GM23338 (cell line): ENCODE results near the gene C1QA. TPM values are rescaled to one million over a fixed set of nuclear protein-coding genes. Genes with fewer than 3 reads are reported as not detected.
"Not testable (repeated sequence)": the region's sequence is repeated elsewhere in the genome, so short reads cannot be mapped to it uniquely, and the experiment has no call there.

ENCODE experiments used
- ATAC-seq: fragments of 200-7000 bp; cut with Tn5 transposase; 3 replicates; pipeline ENCODE4 v1.9.1; 2020
- DNase-seq: peaks from one replicate; pipeline ENCODE4 v3.0.0-alpha.2; 2015; ENCODE audit warnings: low spot score
- H2AFZ ChIP-seq: fragments of 200-600 bp; sonication (generic); 2 replicates; pipeline ENCODE4 v1.8.0; 2016; ENCODE audit warnings: antibody characterized with exemption, mild to moderate bottlenecking, moderate library complexity
- H3F3A ChIP-seq: fragments of 200-600 bp; sonication (generic); replicated peaks from 2 replicates; pipeline ENCODE4 v1.8.0; 2017; ENCODE audit warnings: antibody characterized with exemption, mixed run types, low read depth
- H3K27ac ChIP-seq: fragments of 200-600 bp; sonication (generic); 2 replicates; pipeline ENCODE4 v1.6.1; 2016; ENCODE audit warnings: low read depth
- H3K27me3 ChIP-seq: fragments of 200-600 bp; sonication (generic); 2 replicates; pipeline ENCODE4 v1.8.0; 2016; ENCODE audit warnings: mild to moderate bottlenecking, mixed run types, moderate library complexity; ENCODE audit not compliant: insufficient read depth
- H3K36me3 ChIP-seq: fragments of 200-600 bp; sonication (generic); 2 replicates; pipeline ENCODE4 v1.8.0; 2016; ENCODE audit warnings: mild to moderate bottlenecking; ENCODE audit not compliant: insufficient read depth
- H3K4me1 ChIP-seq: fragments of 200-600 bp; sonication (generic); 2 replicates; pipeline ENCODE4 v1.8.0; 2016; ENCODE audit warnings: mild to moderate bottlenecking, moderate library complexity; ENCODE audit not compliant: insufficient read depth
- H3K4me2 ChIP-seq: fragments of 200-600 bp; sonication (generic); 2 replicates; pipeline ENCODE4 v1.7.1; 2017; ENCODE audit warnings: mixed run types
- H3K4me3 ChIP-seq: fragments of 200-600 bp; sonication (generic); 2 replicates; pipeline ENCODE4 v1.6.1; 2016; ENCODE audit warnings: mixed run types
- H3K79me2 ChIP-seq: fragments of 200-600 bp; sonication (generic); replicated peaks from 2 replicates; pipeline ENCODE4 v1.8.0; 2017; ENCODE audit warnings: mild to moderate bottlenecking; ENCODE audit not compliant: insufficient read depth
- H3K9me2 ChIP-seq: fragments of 200-600 bp; sonication (generic); 2 replicates; pipeline ENCODE4 v1.8.0; 2017; ENCODE audit not compliant: insufficient read depth
- H4K20me1 ChIP-seq: fragments of 200-600 bp; sonication (generic); replicated peaks from 2 replicates; pipeline ENCODE4 v1.8.0; 2017; ENCODE audit warnings: mild to moderate bottlenecking; ENCODE audit not compliant: insufficient read depth
- H3K27ac Mint-ChIP-seq: 2 replicates; pipeline ENCODE4 v1.8.0; 2020; ENCODE audit warnings: inconsistent platforms, mild to moderate bottlenecking, moderate library complexity, mixed read lengths
- H3K27me3 Mint-ChIP-seq: 3 replicates; pipeline ENCODE4 v1.8.0; 2022; ENCODE audit warnings: low read depth, mild to moderate bottlenecking, moderate library complexity, mixed read lengths, inconsistent platforms; ENCODE audit not compliant: insufficient read depth, poor library complexity
- H3K36me3 Mint-ChIP-seq: 3 replicates; pipeline ENCODE4 v1.8.0; 2021; ENCODE audit warnings: low read depth, mild to moderate bottlenecking, inconsistent platforms, moderate library complexity, mixed read lengths
- H3K4me1 Mint-ChIP-seq: 3 replicates; pipeline ENCODE4 v1.8.0; 2020; ENCODE audit warnings: mild to moderate bottlenecking, inconsistent platforms, mixed read lengths
- H3K4me3 Mint-ChIP-seq: 3 replicates; pipeline ENCODE4 v1.8.0; 2021; ENCODE audit warnings: moderate library complexity, mild to moderate bottlenecking, inconsistent platforms, mixed read lengths
- H3K9me3 Mint-ChIP-seq: 3 replicates; pipeline ENCODE4 v1.8.0; 2020; ENCODE audit warnings: moderate library complexity, mild to moderate bottlenecking, inconsistent platforms, mixed read lengths
- CREB1 ChIP-seq: fragments of 250-450 bp; sonication (Bioruptor Pico); IDR thresholded peaks from 2 replicates; pipeline ENCODE4 v1.5.0; 2020; ENCODE audit warnings: low read depth, mild to moderate bottlenecking, moderate library complexity
- EZH2phosphoT487 ChIP-seq: fragments of 200-600 bp; sonication (generic); IDR thresholded peaks from one replicate; pipeline ENCODE4 v1.8.1; 2018; ENCODE audit warnings: antibody characterized with exemption; ENCODE audit not compliant: unreplicated experiment
- JUNB ChIP-seq: IDR thresholded peaks from one replicate; pipeline ENCODE4 v1.6.1; 2016; ENCODE audit warnings: antibody characterized with exemption; ENCODE audit not compliant: unreplicated experiment
- NANOG ChIP-seq: IDR thresholded peaks from 2 replicates; pipeline ENCODE4 v1.6.1; 2016; ENCODE audit warnings: antibody characterized with exemption, borderline replicate concordance
- POLR2AphosphoS5 ChIP-seq: IDR thresholded peaks from 2 replicates; pipeline ENCODE4 v1.6.1; 2016; ENCODE audit warnings: antibody characterized with exemption, low read depth
- STAT1 ChIP-seq: IDR thresholded peaks from one replicate; pipeline ENCODE4 v1.6.1; 2016; ENCODE audit warnings: antibody characterized with exemption; ENCODE audit not compliant: unreplicated experiment
- ZNF114 ChIP-seq: fragments of 250-450 bp; sonication (Bioruptor Pico); IDR thresholded peaks from 2 replicates; pipeline ENCODE4 v1.5.0; 2020; ENCODE audit warnings: mild to moderate bottlenecking, moderate library complexity
- ZNF331 ChIP-seq: fragments of 250-450 bp; sonication (Bioruptor Pico); IDR thresholded peaks from 2 replicates; pipeline ENCODE4 v1.5.0; 2020; ENCODE audit warnings: low read depth, mild to moderate bottlenecking, moderate library complexity
- polyA plus RNA-seq: library from polyadenylated mRNA; unstranded; fragments of >200 nt; fragmentation: Nextera tagmentation; extraction: Ambion mirVana; gene quantifications from 2 replicates; pipeline ENCODE4 v1.2.1, GENCODE V29; 2016
- total RNA-seq: library from RNA; depleted of rRNA; stranded (reverse); fragments of >200 nt; shearing (Covaris generic); gene quantifications from 2 replicates; pipeline ENCODE4 v1.2.3, GENCODE V29; 2014
- TF ChIP-seq, protein P1 (sequence below): fragments of 250-450 bp; sonication (Bioruptor Pico); IDR thresholded peaks from 2 replicates; pipeline ENCODE4 v1.5.0; 2020; ENCODE audit warnings: mild to moderate bottlenecking, moderate library complexity
- TF ChIP-seq, protein P2 (sequence below), 2 experiments: fragments of 200-600 bp in 1 of 2; sonication (generic) in 1 of 2; conservative IDR thresholded peaks; 2 replicates each; pipeline versions ENCODE4 v1.5.1 to v1.6.1; 2016 to 2017; ENCODE audit warnings: antibody characterized with exemption in 2 of 2, low read depth in 2 of 2, mild to moderate bottlenecking in 2 of 2, moderate library complexity in 1 of 2
- TF ChIP-seq, protein P3 (sequence below): IDR thresholded peaks from one replicate; pipeline ENCODE4 v1.6.1; 2018; ENCODE audit warnings: antibody characterized with exemption; ENCODE audit not compliant: unreplicated experiment

C1QA gene
- total and polyA plus RNA-seq, 2 experiments from 2014 or later: not detected

DNA sequence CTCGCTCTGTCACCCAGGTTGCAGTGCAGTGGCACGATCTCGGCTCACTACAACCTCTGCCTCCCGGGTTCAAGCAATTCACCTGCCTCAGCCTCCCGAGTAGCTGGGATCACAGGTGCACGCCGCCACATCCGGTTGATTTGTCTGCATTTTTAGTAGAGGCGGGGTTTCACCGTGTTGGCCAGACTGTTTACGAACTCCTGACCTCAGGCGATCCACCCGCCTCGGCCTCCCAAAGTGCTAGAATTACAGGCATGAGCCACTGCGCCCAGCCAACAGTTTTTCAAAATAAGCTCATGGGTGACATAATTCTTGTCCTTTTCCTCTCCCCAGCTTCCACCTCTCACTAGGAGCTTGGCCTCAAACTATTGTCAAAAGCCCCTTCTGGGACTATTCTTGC is 39.7 kb downstream of the C1QA start:
- peaks cover 12% of the 10 kb centered on the region for H3K4me1 Mint-ChIP-seq
- not testable (repeated sequence) for H3K27ac ChIP-seq, H4K20me1 ChIP-seq, H3K4me2 ChIP-seq, H3F3A ChIP-seq, ATAC-seq, H3K9me2 ChIP-seq, DNase-seq, H3K4me3 Mint-ChIP-seq, H3K27ac Mint-ChIP-seq, H3K36me3 ChIP-seq, H3K27me3 ChIP-seq, H3K4me3 ChIP-seq, H3K79me2 ChIP-seq, H3K27me3 Mint-ChIP-seq, H3K9me3 Mint-ChIP-seq, H3K4me1 ChIP-seq, H3K36me3 Mint-ChIP-seq
- H2AFZ ChIP-seq: peak overlapping the region; percentile 90; the same call in 1 of the 2 replicates

- Histone ChIP-seq H4K20me1 (no peaks in the 10 kb centered on the region), H3K4me2 (no peak overlapping the region)
- H3K27me3 Mint-ChIP-seq: peaks cover 2% of the 10 kb centered on the region
- TF ChIP-seq NANOG (no peak), STAT1 (no peak), ZNF331 (CRISPR knock-in tag) (no peak), POLR2AphosphoS5 (no peak), JUNB (no peak), ZNF114 (CRISPR knock-in tag) (no peak), EZH2phosphoT487 (no peak), CREB1 (no peak)
- TF ChIP-seq, protein P1, sequence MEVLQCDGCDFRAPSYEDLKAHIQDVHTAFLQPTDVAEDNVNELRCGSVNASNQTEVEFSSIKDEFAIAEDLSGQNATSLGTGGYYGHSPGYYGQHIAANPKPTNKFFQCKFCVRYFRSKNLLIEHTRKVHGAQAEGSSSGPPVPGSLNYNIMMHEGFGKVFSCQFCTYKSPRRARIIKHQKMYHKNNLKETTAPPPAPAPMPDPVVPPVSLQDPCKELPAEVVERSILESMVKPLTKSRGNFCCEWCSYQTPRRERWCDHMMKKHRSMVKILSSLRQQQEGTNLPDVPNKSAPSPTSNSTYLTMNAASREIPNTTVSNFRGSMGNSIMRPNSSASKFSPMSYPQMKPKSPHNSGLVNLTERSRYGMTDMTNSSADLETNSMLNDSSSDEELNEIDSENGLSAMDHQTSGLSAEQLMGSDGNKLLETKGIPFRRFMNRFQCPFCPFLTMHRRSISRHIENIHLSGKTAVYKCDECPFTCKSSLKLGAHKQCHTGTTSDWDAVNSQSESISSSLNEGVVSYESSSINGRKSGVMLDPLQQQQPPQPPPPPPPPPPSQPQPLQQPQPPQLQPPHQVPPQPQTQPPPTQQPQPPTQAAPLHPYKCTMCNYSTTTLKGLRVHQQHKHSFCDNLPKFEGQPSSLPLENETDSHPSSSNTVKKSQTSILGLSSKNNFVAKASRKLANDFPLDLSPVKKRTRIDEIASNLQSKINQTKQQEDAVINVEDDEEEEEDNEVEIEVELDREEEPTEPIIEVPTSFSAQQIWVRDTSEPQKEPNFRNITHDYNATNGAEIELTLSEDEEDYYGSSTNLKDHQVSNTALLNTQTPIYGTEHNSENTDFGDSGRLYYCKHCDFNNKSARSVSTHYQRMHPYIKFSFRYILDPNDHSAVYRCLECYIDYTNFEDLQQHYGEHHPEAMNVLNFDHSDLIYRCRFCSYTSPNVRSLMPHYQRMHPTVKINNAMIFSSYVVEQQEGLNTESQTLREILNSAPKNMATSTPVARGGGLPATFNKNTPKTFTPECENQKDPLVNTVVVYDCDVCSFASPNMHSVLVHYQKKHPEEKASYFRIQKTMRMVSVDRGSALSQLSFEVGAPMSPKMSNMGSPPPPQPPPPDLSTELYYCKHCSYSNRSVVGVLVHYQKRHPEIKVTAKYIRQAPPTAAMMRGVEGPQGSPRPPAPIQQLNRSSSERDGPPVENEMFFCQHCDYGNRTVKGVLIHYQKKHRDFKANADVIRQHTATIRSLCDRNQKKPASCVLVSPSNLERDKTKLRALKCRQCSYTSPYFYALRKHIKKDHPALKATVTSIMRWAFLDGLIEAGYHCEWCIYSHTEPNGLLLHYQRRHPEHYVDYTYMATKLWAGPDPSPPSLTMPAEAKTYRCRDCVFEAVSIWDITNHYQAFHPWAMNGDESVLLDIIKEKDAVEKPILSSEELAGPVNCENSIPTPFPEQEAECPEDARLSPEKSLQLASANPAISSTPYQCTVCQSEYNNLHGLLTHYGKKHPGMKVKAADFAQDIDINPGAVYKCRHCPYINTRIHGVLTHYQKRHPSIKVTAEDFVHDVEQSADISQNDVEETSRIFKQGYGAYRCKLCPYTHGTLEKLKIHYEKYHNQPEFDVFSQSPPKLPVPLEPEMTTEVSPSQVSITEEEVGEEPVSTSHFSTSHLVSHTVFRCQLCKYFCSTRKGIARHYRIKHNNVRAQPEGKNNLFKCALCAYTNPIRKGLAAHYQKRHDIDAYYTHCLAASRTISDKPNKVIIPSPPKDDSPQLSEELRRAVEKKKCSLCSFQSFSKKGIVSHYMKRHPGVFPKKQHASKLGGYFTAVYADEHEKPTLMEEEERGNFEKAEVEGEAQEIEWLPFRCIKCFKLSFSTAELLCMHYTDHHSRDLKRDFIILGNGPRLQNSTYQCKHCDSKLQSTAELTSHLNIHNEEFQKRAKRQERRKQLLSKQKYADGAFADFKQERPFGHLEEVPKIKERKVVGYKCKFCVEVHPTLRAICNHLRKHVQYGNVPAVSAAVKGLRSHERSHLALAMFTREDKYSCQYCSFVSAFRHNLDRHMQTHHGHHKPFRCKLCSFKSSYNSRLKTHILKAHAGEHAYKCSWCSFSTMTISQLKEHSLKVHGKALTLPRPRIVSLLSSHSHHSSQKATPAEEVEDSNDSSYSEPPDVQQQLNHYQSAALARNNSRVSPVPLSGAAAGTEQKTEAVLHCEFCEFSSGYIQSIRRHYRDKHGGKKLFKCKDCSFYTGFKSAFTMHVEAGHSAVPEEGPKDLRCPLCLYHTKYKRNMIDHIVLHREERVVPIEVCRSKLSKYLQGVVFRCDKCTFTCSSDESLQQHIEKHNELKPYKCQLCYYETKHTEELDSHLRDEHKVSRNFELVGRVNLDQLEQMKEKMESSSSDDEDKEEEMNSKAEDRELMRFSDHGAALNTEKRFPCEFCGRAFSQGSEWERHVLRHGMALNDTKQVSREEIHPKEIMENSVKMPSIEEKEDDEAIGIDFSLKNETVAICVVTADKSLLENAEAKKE (CRISPR knock-in tag): no peak
- TF ChIP-seq, protein P2, sequence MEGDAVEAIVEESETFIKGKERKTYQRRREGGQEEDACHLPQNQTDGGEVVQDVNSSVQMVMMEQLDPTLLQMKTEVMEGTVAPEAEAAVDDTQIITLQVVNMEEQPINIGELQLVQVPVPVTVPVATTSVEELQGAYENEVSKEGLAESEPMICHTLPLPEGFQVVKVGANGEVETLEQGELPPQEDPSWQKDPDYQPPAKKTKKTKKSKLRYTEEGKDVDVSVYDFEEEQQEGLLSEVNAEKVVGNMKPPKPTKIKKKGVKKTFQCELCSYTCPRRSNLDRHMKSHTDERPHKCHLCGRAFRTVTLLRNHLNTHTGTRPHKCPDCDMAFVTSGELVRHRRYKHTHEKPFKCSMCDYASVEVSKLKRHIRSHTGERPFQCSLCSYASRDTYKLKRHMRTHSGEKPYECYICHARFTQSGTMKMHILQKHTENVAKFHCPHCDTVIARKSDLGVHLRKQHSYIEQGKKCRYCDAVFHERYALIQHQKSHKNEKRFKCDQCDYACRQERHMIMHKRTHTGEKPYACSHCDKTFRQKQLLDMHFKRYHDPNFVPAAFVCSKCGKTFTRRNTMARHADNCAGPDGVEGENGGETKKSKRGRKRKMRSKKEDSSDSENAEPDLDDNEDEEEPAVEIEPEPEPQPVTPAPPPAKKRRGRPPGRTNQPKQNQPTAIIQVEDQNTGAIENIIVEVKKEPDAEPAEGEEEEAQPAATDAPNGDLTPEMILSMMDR (conservative IDR thresholded peaks at IDR 0.05; ENCODE audit: low read depth in 2 of 2): no peak
- TF ChIP-seq, protein P3, sequence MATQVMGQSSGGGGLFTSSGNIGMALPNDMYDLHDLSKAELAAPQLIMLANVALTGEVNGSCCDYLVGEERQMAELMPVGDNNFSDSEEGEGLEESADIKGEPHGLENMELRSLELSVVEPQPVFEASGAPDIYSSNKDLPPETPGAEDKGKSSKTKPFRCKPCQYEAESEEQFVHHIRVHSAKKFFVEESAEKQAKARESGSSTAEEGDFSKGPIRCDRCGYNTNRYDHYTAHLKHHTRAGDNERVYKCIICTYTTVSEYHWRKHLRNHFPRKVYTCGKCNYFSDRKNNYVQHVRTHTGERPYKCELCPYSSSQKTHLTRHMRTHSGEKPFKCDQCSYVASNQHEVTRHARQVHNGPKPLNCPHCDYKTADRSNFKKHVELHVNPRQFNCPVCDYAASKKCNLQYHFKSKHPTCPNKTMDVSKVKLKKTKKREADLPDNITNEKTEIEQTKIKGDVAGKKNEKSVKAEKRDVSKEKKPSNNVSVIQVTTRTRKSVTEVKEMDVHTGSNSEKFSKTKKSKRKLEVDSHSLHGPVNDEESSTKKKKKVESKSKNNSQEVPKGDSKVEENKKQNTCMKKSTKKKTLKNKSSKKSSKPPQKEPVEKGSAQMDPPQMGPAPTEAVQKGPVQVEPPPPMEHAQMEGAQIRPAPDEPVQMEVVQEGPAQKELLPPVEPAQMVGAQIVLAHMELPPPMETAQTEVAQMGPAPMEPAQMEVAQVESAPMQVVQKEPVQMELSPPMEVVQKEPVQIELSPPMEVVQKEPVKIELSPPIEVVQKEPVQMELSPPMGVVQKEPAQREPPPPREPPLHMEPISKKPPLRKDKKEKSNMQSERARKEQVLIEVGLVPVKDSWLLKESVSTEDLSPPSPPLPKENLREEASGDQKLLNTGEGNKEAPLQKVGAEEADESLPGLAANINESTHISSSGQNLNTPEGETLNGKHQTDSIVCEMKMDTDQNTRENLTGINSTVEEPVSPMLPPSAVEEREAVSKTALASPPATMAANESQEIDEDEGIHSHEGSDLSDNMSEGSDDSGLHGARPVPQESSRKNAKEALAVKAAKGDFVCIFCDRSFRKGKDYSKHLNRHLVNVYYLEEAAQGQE: no peak
These were observed 40.6 kb downstream of the C1QA start for GRCh38 chr1:22676916-22677583.

More at GRCh38 chr1:22676916-22677583, 40.6 kb downstream of the C1QA start:
- Histone ChIP-seq H3K27me3 (no peaks in the 10 kb centered on the region), H3K4me3 (no peak overlapping the region), H3F3A (peaks cover 9% of the 10 kb centered on the region), H3K27ac (no peak overlapping the region), H3K36me3 (no peaks in the 10 kb centered on the region), H3K79me2 (no peaks in the 10 kb centered on the region), H3K4me1 (peaks cover 9% of the 10 kb centered on the region), H2AFZ (peak overlapping the region; percentile 90), H3K9me2 (no peaks in the 10 kb centered on the region)
- DNase-seq (peak; percentile 37), ATAC-seq (peak; percentile 47)
- no peaks in the 10 kb centered on the region for H3K36me3 Mint-ChIP-seq
- H3K4me1 Mint-ChIP-seq: peaks cover 12% of the 10 kb centered on the region
- H3K4me3 Mint-ChIP-seq: no peak overlapping the region
- no peaks in the 10 kb centered on the region for H3K9me3 Mint-ChIP-seq
- no peak overlapping the region for H3K27ac Mint-ChIP-seq
